WTC11 (cell line): ENCODE data around the gene RNF208.

ENCODE experiments used
- CBFB ChIP-seq: sonication (generic); formaldehyde crosslinking; IDR thresholded peaks from 2 replicates; pipeline ENCODE4 v1.8.1; 2022; ENCODE audit warnings: mild to moderate bottlenecking, low read depth, missing genetic modification reagents
- FOXJ3 ChIP-seq: sonication (generic); formaldehyde crosslinking; IDR thresholded peaks from 2 replicates; pipeline ENCODE4 v1.9.0; 2021; ENCODE audit warnings: missing genetic modification reagents, mild to moderate bottlenecking, borderline replicate concordance
- GTF2I ChIP-seq: fragments of 250-450 bp; sonication (Bioruptor Pico); conservative IDR thresholded peaks from 2 replicates; pipeline ENCODE4 v1.4.0; 2021; ENCODE audit warnings: mild to moderate bottlenecking
- IRF2 ChIP-seq: sonication (generic); formaldehyde crosslinking; IDR thresholded peaks from 2 replicates; pipeline ENCODE4 v1.8.0; 2022; ENCODE audit warnings: low read depth, missing genetic modification reagents, borderline replicate concordance
- NFE2L1 ChIP-seq: sonication (generic); formaldehyde crosslinking; IDR thresholded peaks from 2 replicates; pipeline ENCODE4 v1.8.1; 2023; ENCODE audit warnings: missing genetic modification reagents
- TF ChIP-seq, protein P1 (sequence below): fragments of 200-600 bp; IDR thresholded peaks from 2 replicates; pipeline ENCODE4 v1.8.0; 2022; ENCODE audit warnings: antibody characterized with exemption

DNA sequence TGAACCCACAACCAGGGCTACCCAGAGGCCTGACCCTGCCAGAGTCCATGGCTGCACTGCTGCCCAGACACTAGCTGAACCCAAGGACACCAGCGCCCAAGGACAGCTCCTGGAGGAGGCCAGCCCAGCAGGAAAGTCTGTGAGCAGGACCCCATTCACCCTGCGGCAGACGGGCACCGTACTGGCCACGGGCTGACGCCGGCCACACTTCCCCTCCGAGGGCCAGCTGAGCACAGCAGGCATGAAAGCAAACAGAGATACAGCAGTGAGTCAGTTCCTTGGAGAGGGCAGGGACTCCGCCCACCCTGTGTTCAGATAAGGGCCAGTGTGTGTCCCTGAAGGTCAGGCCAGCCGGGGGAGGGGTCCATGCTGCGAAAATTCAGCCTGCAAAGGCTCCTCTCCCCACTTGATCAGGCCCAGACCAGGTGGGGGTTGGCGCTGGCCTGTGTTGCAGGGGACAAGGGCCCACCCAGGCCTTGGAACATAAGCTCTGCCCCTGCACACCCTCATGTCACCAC is 3.2 kb downstream of the RNF208 start:
- no peak for TF ChIP-seq FOXJ3 (CRISPR knock-in tag)
- TF ChIP-seq, protein P1, sequence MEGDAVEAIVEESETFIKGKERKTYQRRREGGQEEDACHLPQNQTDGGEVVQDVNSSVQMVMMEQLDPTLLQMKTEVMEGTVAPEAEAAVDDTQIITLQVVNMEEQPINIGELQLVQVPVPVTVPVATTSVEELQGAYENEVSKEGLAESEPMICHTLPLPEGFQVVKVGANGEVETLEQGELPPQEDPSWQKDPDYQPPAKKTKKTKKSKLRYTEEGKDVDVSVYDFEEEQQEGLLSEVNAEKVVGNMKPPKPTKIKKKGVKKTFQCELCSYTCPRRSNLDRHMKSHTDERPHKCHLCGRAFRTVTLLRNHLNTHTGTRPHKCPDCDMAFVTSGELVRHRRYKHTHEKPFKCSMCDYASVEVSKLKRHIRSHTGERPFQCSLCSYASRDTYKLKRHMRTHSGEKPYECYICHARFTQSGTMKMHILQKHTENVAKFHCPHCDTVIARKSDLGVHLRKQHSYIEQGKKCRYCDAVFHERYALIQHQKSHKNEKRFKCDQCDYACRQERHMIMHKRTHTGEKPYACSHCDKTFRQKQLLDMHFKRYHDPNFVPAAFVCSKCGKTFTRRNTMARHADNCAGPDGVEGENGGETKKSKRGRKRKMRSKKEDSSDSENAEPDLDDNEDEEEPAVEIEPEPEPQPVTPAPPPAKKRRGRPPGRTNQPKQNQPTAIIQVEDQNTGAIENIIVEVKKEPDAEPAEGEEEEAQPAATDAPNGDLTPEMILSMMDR: no peak
- TF ChIP-seq NFE2L1 (CRISPR knock-in tag): no peak
- no peak for TF ChIP-seq IRF2 (CRISPR knock-in tag)
- TF ChIP-seq GTF2I (CRISPR knock-in tag): no peak
- no peak for TF ChIP-seq CBFB (CRISPR knock-in tag)
